WI38 (cell line): ENCODE measurements around the gene HTT-AS.

Source experiments
- H3K4me3 ChIP-seq: 2 replicates; pipeline ENCODE4 v1.5.1; 2011; ENCODE audit warnings: low read depth, mild to moderate bottlenecking, control low read depth, low read length
- TF ChIP-seq, protein P1 (sequence below): IDR thresholded peaks from 2 replicates; pipeline ENCODE4 v1.5.1; 2012; ENCODE audit warnings: low read depth, mild to moderate bottlenecking, control low read depth, low read length

Gene HTT-AS

DNA sequence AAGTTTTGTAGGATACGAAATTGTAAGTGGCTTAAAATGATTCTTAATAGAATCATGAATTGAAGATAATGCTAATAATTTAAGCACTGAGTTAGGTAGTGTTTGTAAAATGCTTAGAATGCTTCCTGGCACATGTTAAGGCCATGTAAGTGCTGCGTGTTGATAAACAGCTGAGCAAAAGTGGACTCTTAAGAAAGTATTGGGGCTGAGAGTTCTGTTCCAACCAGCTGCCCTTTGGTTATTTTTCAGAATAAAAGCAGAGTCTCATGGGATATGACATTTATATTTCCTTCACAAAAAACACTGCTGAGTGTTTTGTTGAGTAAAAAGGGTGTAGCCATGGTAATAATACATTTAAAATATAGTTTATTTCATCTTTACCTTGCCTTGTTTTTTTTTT, 42.6 kb upstream of the HTT-AS start:
- H3K4me3 ChIP-seq = no peak overlapping the region
- TF ChIP-seq, protein P1, sequence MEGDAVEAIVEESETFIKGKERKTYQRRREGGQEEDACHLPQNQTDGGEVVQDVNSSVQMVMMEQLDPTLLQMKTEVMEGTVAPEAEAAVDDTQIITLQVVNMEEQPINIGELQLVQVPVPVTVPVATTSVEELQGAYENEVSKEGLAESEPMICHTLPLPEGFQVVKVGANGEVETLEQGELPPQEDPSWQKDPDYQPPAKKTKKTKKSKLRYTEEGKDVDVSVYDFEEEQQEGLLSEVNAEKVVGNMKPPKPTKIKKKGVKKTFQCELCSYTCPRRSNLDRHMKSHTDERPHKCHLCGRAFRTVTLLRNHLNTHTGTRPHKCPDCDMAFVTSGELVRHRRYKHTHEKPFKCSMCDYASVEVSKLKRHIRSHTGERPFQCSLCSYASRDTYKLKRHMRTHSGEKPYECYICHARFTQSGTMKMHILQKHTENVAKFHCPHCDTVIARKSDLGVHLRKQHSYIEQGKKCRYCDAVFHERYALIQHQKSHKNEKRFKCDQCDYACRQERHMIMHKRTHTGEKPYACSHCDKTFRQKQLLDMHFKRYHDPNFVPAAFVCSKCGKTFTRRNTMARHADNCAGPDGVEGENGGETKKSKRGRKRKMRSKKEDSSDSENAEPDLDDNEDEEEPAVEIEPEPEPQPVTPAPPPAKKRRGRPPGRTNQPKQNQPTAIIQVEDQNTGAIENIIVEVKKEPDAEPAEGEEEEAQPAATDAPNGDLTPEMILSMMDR = no peak

DNA sequence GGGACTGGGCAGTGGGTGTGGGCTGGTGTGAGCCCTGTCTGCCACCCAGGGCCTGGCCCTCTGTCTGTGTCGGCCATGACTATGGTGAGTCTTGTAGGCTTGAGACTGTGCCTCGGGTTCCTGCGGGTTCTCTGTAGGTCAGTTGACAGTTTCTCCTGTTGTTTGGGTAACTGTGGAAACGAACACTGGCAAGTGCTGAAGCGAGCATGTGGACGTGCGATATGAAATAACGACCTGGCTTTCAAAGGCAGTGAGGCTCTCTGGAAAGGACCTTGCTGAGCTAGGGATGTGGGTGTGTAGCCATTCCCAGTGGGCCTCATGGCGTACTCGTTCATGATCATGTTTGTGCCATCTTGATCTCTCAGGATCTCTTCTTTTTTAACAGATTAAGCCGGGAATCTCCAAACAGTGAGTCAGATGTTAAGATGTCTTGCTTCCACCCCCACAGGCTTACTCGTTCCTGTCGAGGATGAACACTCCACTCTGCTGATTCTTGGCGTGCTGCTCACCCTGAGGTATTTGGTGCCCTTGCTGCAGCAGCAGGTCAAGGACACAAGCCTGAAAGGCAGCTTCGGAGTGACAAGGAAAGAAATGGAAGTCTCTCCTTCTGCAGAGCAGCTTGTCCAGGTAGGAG, 41.4 kb upstream of the HTT-AS start:
- TF ChIP-seq, protein P1 = no peak
- no peak overlapping the region for H3K4me3 ChIP-seq

DNA sequence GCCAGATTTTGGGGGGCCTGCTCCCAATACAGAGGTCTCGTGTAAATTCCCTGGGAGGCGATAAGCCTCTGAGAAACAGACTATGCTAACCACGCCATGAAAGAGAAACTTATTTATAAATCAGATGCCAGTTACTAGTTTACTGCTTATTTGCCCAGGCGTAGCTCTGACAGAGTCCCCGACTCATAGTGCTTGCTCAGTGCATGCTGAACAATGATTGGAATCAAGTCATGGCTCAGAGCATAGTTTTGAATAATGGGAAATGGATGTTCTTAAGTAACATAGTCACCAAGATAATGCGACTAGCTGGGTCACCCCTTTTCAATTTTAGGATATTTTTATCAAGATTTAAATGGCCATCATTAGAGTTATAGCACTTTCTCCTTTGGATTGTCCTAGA, 40.0 kb upstream of the HTT-AS start:
- H3K4me3 ChIP-seq = no peak overlapping the region
- TF ChIP-seq, protein P1 = no peak

DNA sequence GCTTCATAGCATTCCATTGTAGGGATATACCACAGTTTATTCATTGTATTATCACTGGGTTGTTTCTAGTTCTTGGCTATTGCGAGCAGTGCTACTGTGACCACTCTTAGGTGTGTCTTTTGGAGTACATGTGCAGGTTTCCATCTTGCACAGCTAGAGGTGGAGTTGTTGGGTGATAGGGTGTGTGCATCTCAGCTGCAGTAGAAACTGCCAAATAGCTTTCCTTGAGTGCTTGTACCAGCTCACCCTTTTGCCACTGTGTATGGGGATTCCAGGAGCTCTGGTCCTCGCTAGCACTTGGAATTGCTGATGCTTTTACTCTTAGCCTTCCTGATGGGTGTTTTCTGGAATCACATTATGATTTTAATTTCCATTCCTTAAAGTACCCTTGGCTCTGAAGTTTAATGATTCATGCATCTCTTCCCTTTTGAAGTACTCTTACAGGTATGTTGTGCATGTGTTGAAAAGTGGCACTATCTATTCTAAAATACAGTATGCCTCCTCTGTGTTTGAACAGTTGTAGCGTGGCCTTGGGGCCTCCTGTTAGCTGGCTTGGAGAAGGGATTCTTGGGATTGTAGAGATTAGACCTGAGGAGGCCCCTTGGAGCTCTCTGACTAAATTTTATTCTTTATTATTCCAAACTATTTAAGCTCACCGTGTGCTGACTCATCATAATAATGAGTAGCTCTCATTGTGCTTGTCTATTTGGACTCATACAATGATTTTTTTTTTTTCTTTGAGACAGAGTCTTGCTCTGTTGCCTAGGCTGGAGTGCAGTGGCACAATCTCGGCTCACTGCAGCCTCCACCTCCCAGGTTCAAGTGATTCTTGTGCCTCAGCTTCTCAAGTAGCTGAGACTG, 38.5 kb upstream of the HTT-AS start:
- TF ChIP-seq, protein P1 = no peak

DNA sequence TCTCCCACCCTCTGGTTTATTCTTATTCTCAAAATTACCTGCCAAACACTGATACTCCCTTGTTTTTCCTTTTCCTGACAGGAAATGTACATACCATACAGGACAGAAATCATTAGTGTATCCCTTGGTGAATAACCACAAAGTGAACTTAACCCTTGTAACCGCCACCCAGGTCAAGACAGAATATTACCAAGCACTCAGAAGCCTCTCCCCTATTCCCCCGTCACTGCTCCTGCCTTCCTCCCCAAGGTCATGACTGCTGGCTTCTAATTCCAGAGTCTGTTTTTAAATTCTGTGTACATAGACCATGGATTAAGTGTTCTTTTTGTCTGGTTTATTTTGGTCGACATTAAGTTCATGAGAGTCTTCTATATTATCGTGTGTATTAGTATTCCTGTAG, 37.9 kb upstream of the HTT-AS start:
- TF ChIP-seq, protein P1 = no peak

More for the DNA sequence above, 38.5 kb upstream of the HTT-AS start:
- no peak overlapping the region for H3K4me3 ChIP-seq

DNA sequence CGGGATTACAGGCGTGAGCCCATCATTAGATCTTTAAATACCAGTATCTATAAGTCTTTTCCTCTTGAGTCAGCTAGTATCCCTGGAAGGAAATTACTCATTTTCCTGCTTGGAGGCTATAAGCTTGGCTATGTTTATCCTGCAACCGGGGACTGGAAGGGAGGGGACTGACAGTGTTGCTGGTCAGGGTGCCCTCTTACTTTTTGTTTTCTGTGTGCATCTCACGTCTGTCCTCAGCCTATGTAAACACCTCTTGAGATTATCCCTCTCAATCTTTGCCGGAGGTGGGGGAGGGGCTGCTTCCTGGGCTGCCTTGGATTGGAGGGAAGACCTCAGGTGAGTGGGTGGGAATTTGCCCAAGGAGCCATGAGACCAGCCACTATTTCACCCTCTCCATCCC, 37.1 kb upstream of the HTT-AS start:
- H3K4me3 ChIP-seq = no peak overlapping the region
- TF ChIP-seq, protein P1 = no peak

More for the DNA sequence above, 37.9 kb upstream of the HTT-AS start:
- H3K4me3 ChIP-seq = no peak overlapping the region

DNA sequence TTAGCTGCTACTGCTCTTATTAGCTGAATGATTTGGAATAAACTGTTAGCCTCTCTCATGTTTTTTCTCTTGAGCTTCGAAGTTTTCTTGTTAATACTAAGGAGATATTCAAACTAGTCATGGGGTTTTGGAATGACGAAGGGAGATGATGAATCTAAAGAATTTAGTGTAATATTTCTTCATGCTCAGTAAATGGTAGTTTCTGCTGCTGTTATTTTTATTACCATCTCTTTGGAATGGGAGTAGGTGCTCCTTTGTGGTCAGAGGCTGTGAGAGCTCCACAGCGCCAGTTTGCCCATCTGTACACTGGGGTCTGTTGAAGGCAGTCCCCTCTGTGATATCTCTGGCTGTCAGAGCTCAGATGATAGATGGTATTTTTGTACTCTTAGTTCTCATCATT, 33.9 kb upstream of the HTT-AS start:
- TF ChIP-seq, protein P1 = no peak
- no peak overlapping the region for H3K4me3 ChIP-seq
